ENCODE measurements around the gene APBB2. TPM values are rescaled to one million over a fixed set of nuclear protein-coding genes. Genes with fewer than 3 reads are reported as not detected.

Gene APBB2
- total and polyA plus RNA-seq, 2 of the 8 experiments (the other 6 are each of a cell fraction or from before 2014, with no cell fraction given) = 58.7 to 59.4 TPM

- no peak for TF ChIP-seq JUND (IDR thresholded peaks at IDR 0.05; ENCODE audit: low read length)
- TF ChIP-seq SP1 (IDR thresholded peaks at IDR 0.05; ENCODE audit: low read depth, low read length) = no peak
- TF ChIP-seq NRF1 (IDR thresholded peaks at IDR 0.05; ENCODE audit: low read depth, low read length) = no peak
- no peak for TF ChIP-seq CHD2 (IDR thresholded peaks at IDR 0.05; ENCODE audit: low read length)
- no peak for TF ChIP-seq CHD7 (IDR thresholded peaks at IDR 0.05; ENCODE audit: insufficient replicate concordance, low read length)
Observed at GRCh38 chr4:41143311-41144039, 70.9 kb downstream of the APBB2 start (continued).

Measured in H1 (cell line).